GM18498 (cell line): ENCODE data around the gene EBF3.

Experiments
- ATAC-seq: cut with Tn5 transposase; IDR thresholded peaks from one replicate; pipeline ENCODE4 v1.9.1; 2021; ENCODE audit warnings: mild to moderate bottlenecking, moderate library complexity; ENCODE audit not compliant: unreplicated experiment

EBF3 gene

GRCh38 chr10:129841071-129841470 lies 123.0 kb downstream of the EBF3 start:
- ATAC-seq: no peak

- ATAC-seq: no peak
Observed at GRCh38 chr10:129840196-129840590, 123.9 kb downstream of the EBF3 start.

- ATAC-seq: no peak
Observed at GRCh38 chr10:129839285-129840195, 124.5 kb downstream of the EBF3 start.

- ATAC-seq: no peak
Observed at GRCh38 chr10:129838794-129839193, 125.3 kb downstream of the EBF3 start.

GRCh38 chr10:129837909-129838582 lies 126.0 kb downstream of the EBF3 start:
- no peak for ATAC-seq

GRCh38 chr10:129836253-129836652 lies 127.8 kb downstream of the EBF3 start:
- no peak for ATAC-seq

GRCh38 chr10:129833994-129834739 lies 129.9 kb downstream of the EBF3 start:
- ATAC-seq: no peak

- no peak for ATAC-seq
Observed at GRCh38 chr10:129833468-129833950, 130.6 kb downstream of the EBF3 start.

GRCh38 chr10:129832573-129833467 lies 131.3 kb downstream of the EBF3 start:
- ATAC-seq: no peak

- no peak for ATAC-seq
Observed at GRCh38 chr10:129831150-129831549, 132.9 kb downstream of the EBF3 start.

GRCh38 chr10:129825826-129826225 lies 138.2 kb downstream of the EBF3 start:
- ATAC-seq: no peak

- no peak for ATAC-seq
Observed at GRCh38 chr10:129825221-129825620, 138.9 kb downstream of the EBF3 start.

- no peak for ATAC-seq
Observed at GRCh38 chr10:129820451-129820850, 143.6 kb downstream of the EBF3 start.

GRCh38 chr10:129816656-129817045 lies 147.4 kb downstream of the EBF3 start:
- no peak for ATAC-seq

GRCh38 chr10:129815898-129816655 lies 148.0 kb downstream of the EBF3 start:
- ATAC-seq: no peak

- no peak for ATAC-seq
Observed at GRCh38 chr10:129814681-129815646, 149.1 kb downstream of the EBF3 start.

GRCh38 chr10:129812398-129812797 lies 151.7 kb downstream of the EBF3 start:
- ATAC-seq: no peak

GRCh38 chr10:129811208-129811607 lies 152.9 kb downstream of the EBF3 start:
- ATAC-seq: no peak
